ENCODE measurements around the gene CEACAM8. TPM values are rescaled to one million over a fixed set of nuclear protein-coding genes. Genes with fewer than 3 reads are reported as not detected.
"Not testable (repeated sequence)": the region's sequence is repeated elsewhere in the genome, so short reads cannot be mapped to it uniquely, and the experiment has no call there.

CEACAM8 gene
- total RNA-seq, 4 donors from 2014 or later = 0.17 TPM; not detected in 3

DNA sequence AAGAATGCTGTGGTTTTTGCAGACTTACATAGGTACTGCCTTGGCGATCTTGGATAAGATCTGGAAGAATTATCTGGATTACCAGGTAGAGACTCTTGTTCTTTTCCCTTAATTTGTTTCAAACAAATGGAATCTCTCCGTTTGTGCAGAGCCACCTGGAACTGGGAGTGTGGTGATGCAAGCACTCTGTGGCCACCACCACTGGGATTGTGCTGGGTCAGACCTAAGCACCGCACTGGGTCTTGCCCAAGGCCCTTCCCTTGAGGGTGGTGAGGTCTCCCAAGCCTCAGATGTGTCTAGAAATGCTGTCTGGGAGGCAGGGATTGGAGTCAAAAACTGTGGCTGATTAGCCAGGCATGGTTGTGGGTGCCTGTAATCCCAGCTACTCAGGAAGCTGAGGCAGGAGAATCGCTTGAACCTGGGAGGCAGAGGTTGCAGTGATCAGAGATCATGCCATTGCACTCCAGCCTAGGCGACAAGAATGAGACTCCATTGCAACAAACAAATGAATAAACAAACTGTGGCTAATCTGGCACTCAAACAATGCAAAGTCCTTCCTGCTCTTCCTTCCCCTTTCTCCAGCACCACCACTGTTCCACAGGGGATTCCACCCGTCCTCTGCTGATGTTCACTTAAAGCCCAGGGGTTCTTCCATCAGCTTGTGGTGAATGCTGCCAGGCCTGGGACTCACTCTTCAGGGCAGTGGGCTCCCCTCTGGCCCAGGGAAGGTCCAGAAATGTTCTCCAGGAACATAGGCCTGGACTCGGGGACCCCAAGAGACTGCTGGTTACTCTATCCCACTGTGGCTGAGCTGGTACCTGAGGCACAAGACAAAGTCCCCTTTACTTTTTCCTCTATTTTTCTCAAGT lies 55.6 kb downstream of the CEACAM8 start:
- 77% methylated on average over 6 of the region's 7 CpGs for WGBS
- Histone ChIP-seq H3K27me3 (peaks cover 0 to 11% (median 0%) of the 10 kb centered on the region in 4 donors), H3K4me3 (no peak overlapping the region), H3K4me1 (no peaks in the 10 kb centered on the region), H3K9me3 (peaks cover 0 to 2% (median 0%) of the 10 kb centered on the region in 4 donors), H3K27ac (replicated peaks in 1 of 4) (no peak overlapping the region), H3K36me3 (no peaks in the 10 kb centered on the region)
- TF ChIP-seq POLR2AphosphoS5 (IDR thresholded peaks at IDR 0.05) = no peak
- TF ChIP-seq EP300 (IDR thresholded peaks at IDR 0.05) = no peak
- TF ChIP-seq, protein P1, sequence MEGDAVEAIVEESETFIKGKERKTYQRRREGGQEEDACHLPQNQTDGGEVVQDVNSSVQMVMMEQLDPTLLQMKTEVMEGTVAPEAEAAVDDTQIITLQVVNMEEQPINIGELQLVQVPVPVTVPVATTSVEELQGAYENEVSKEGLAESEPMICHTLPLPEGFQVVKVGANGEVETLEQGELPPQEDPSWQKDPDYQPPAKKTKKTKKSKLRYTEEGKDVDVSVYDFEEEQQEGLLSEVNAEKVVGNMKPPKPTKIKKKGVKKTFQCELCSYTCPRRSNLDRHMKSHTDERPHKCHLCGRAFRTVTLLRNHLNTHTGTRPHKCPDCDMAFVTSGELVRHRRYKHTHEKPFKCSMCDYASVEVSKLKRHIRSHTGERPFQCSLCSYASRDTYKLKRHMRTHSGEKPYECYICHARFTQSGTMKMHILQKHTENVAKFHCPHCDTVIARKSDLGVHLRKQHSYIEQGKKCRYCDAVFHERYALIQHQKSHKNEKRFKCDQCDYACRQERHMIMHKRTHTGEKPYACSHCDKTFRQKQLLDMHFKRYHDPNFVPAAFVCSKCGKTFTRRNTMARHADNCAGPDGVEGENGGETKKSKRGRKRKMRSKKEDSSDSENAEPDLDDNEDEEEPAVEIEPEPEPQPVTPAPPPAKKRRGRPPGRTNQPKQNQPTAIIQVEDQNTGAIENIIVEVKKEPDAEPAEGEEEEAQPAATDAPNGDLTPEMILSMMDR (IDR thresholded peaks at IDR 0.05) = no peak
- DNase-seq (ENCODE audit: extremely low spot score) = no peak
- intact Hi-C loops (cut with DNase I) = no loop called here

DNA sequence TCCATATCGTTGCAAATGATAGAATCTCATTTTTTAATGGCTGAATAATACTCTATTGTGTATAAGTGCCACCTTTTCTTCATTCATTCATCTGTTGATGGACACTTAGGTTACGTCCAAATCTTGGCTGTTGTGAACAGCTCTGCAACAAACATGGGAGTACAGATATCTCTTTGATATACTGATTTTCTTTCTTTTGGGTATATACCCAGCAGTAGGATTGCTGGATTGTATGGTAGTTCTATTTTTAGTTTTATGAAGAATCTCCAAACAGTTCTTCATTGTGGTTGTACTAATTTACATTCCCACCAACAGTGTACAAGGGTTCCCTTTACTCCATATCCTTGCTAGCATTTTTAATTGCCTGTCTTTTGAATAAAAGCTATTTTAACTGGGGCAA lies 59.4 kb downstream of the CEACAM8 start:
- WGBS = 78% methylated on average over 2 of the region's 2 CpGs
- H3K36me3 ChIP-seq; H3K4me1 ChIP-seq; H3K27me3 ChIP-seq; DNase-seq (ENCODE audit: extremely low spot score); H3K27ac ChIP-seq (replicated peaks in 1 of 4); H3K9me3 ChIP-seq; intact Hi-C loops (cut with DNase I); H3K4me3 ChIP-seq: not testable (repeated sequence)

DNA sequence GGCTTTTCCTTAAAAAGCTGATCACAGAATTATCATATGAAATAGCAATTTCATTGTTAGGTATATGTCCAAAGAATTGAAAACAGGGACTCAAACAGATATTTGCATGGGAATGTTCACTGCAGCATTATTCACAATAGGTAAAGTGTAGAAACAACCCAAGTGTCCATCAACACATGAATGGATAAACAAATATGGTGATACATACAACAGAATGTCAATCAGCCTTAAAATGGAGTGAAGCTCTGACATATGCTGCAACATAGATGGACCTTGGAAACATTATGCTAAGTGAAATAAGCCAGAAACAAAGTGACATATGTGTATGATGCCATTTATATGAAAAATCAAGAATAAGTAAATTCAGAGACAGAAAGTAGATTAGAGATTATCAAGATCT lies 60.3 kb downstream of the CEACAM8 start:
- peaks cover 0 to 2% (median 0%) of the 10 kb centered on the region in 4 donors for H3K9me3 ChIP-seq
- intact Hi-C loops (cut with DNase I) = no loop called here

DNA sequence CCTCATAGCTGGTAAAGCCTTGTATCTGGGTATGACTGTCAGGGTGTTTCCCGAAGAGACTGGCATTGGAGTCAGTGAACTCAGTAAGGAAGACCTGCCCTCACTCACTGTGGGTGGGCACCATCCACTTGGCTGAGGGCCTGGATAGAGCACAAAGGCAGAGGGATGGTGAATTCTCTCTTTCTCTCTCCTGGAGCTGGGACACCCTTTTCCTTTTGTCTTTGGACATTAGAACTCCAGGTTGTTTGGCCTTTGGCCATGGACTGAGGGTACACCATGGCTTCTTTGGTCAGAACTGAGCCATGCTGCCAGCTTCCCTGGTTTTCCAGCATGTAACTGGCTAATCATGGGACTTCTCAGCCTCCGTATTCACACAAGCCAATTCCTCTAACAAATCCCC lies 61.8 kb downstream of the CEACAM8 start:
- H3K4me1 ChIP-seq = peaks cover 6 to 13% (median 12%) of the 10 kb centered on the region in 4 donors
- TF ChIP-seq POLR2AphosphoS5 (IDR thresholded peaks at IDR 0.05) = no peak
- TF ChIP-seq, protein P1 (IDR thresholded peaks at IDR 0.05) = no peak
- no peak for TF ChIP-seq EP300 (IDR thresholded peaks at IDR 0.05)
- no peak for TF ChIP-seq POLR2A (IDR thresholded peaks at IDR 0.05; ENCODE audit: low read depth)
- no peaks in the 10 kb centered on the region for H3K9me3 ChIP-seq
- no peak overlapping the region for H3K27ac ChIP-seq (replicated peaks in 1 of 4)
- H3K36me3 ChIP-seq = no peaks in the 10 kb centered on the region
- no peaks in the 10 kb centered on the region for H3K27me3 ChIP-seq
- WGBS = 98% methylated on average over 2 of the region's 2 CpGs
- no peak for DNase-seq (ENCODE audit: extremely low spot score)
- intact Hi-C loops (cut with DNase I) = no loop called here
- no peak overlapping the region for H3K4me3 ChIP-seq

More for the DNA sequence above, 60.3 kb downstream of the CEACAM8 start:
- H3K4me3 ChIP-seq = no peak overlapping the region
- H3K4me1 ChIP-seq = no peaks in the 10 kb centered on the region
- TF ChIP-seq, protein P1 (IDR thresholded peaks at IDR 0.05) = no peak
- no peak for TF ChIP-seq POLR2A (IDR thresholded peaks at IDR 0.05; ENCODE audit: low read depth)
- DNase-seq (ENCODE audit: extremely low spot score) = no peak
- no peaks in the 10 kb centered on the region for H3K27me3 ChIP-seq
- H3K27ac ChIP-seq (replicated peaks in 1 of 4) = no peak overlapping the region
- no peaks in the 10 kb centered on the region for H3K36me3 ChIP-seq

DNA sequence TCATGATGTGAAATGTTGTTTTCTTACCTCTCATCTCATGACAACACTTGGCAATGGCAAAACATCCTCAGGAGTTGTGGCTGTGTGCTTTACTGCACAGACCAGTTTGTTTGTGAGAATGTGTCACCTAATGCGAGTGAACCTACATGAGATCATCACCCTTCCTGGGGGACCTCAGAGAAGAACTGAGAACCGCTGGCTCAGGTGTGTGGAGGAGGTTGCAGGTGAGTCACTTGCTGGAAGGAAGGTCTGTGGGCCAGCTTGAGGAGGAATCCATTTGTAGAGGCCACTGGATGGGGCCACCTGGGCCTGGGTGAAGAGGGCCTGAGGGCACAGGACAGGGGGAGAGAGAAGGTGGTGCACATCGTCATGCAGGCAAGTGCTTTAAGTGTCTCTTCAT lies 63.4 kb downstream of the CEACAM8 start:
- 92% methylated on average over 3 of the region's 3 CpGs for WGBS
- no peak overlapping the region for H3K27ac ChIP-seq (replicated peaks in 1 of 4)
- TF ChIP-seq POLR2A (IDR thresholded peaks at IDR 0.05; ENCODE audit: low read depth) (no peak), POLR2AphosphoS5 (IDR thresholded peaks at IDR 0.05) (no peak), EP300 (IDR thresholded peaks at IDR 0.05) (no peak)
- TF ChIP-seq, protein P1 (IDR thresholded peaks at IDR 0.05) = no peak

More for the DNA sequence above, 63.4 kb downstream of the CEACAM8 start:
- no peak overlapping the region for H3K4me3 ChIP-seq
- H3K27me3 ChIP-seq = no peaks in the 10 kb centered on the region
- intact Hi-C loops (cut with DNase I) = no loop called here
- H3K9me3 ChIP-seq = no peaks in the 10 kb centered on the region
- H3K4me1 ChIP-seq = peaks cover 8 to 13% (median 12%) of the 10 kb centered on the region in 4 donors
- DNase-seq (ENCODE audit: extremely low spot score) = no peak
- no peaks in the 10 kb centered on the region for H3K36me3 ChIP-seq

Other genes with a start within 250 kb of the CEACAM8 start
- 1 to 10 TPM in 1 of 4 donors, under 1 TPM in 1, not detected in 2; 0.92 to 2.5 TPM for gene CNFN, start 204.6 kb downstream of the CEACAM8 start, total RNA-seq
- 10 to 100 TPM in 1 of 4 donors, 1 to 10 TPM in 3; 3.6 to 10.6 (median 5.9) TPM for gene LIPE, start 167.5 kb downstream of the CEACAM8 start, total RNA-seq
- gene CXCL17, start 152.0 kb downstream of the CEACAM8 start, total RNA-seq = 1 to 10 TPM in 1 of 4 donors, not detected in 3; 1.2 TPM
- gene CEACAM1, start 66.4 kb downstream of the CEACAM8 start, total RNA-seq = 1 to 10 TPM; 1.2 to 3.1 (median 1.7) TPM
- not detected for gene PSG3, start 145.6 kb upstream of the CEACAM8 start, total RNA-seq
- not detected for gene PSG8, start 170.8 kb upstream of the CEACAM8 start, total RNA-seq